Measurements from ENCODE around the gene GALP.
"Not testable (repeated sequence)": the region's sequence is repeated elsewhere in the genome, so short reads cannot be mapped to it uniquely, and the experiment has no call there.

DNA sequence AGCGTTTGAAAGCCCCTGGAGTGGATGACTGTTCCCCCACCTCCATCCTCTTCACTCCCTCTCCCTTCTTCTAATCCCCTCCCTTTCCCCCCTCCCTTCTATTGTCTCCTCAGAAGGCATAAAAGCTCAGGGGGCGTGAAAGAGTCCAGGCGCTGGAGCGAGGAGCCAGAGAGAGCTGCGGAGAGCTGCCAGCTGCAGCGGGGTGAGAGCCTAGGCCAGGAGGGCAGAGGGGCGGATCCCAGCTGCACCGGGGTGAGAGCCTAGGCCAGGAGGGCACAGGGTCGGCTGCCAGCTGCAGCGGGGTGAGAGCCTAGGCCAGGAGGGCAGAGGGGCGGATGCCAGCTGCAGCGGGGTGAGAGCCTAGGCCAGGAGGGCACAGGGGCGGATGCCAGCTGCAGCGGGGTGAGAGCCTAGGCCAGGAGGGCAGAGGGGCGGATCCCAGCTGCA lies at the start of gene GALP:
- not testable (repeated sequence) for TF ChIP-seq GATA3, GATA2 (IDR thresholded peaks at IDR 0.05; ENCODE audit: low read depth, low read length)
